ES-I3 (cell line): Measurements from ENCODE around the gene ZAP70.
"Not testable (repeated sequence)": the region's sequence is repeated elsewhere in the genome, so short reads cannot be mapped to it uniquely, and the experiment has no call there.

Source experiments
- H3K36me3 ChIP-seq: 2 replicates; pipeline ENCODE4 v1.6.1; 2013; ENCODE audit warnings: mild to moderate bottlenecking, low read length, control low read depth, moderate library complexity; ENCODE audit not compliant: insufficient read depth
- H3K4me1 ChIP-seq: 2 replicates; pipeline ENCODE4 v1.6.1; 2013; ENCODE audit warnings: mild to moderate bottlenecking, control low read depth, low read length; ENCODE audit not compliant: insufficient read depth
- H3K9ac ChIP-seq: 2 replicates; pipeline ENCODE4 v1.6.1; 2013; ENCODE audit warnings: low read depth, mild to moderate bottlenecking, low read length, moderate library complexity
- H3K9me3 ChIP-seq: 2 replicates; pipeline ENCODE4 v1.6.1; 2013; ENCODE audit warnings: mild to moderate bottlenecking, low read length, moderate library complexity; ENCODE audit not compliant: control insufficient read depth, insufficient read depth

ZAP70 gene

DNA sequence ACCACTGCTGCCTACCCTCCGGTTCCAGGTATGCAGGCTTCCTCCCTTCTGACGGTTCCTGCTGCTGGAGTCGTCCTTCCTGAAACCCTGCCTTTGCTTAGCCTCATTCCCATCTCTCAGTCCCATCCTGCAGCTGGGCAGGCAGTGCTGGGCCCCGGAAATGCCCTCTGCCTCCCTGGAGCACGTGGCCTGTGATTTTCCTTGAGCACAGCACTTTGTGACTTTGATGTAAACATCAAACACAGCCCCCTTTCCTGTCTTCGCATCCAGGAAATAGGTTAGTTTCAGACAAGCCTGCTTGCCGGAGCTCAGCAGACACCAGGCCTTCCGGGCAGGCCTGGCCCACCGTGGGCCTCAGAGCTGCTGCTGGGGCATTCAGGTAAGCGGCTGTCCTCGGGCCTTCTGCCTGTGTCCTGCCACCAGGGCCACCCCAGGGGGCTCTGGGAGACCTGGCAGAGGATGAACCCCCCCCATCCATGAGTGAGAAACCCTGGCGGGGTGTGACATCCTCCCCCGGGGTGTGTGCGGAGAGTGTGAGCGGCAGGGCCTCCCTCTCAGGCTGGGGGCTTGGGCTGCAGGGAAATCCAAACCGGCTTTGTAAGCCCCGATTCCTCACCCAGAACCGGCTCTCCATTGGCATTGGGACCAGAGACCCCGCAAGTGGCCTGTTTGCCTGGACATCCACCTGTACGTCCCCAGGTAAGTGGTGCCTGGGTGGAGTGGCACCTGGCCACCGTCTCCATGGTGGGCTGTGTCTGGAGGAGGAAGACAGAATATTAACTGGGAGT lies at the start of gene ZAP70:
Gene ZAP70 (plus strand): TSS at position 281 of the 788 bp plus-strand sequence. CDS start 10,461 bp downstream, outside the sequence.
- H3K4me1 ChIP-seq: no peaks in the 10 kb centered on the region; the same call in 1 of the 2 replicates
- no peaks in the 10 kb centered on the region for H3K36me3 ChIP-seq
- no peak within 1 kb of the TSS for H3K9ac ChIP-seq
- no peaks in the 10 kb centered on the region for H3K9me3 ChIP-seq

DNA sequence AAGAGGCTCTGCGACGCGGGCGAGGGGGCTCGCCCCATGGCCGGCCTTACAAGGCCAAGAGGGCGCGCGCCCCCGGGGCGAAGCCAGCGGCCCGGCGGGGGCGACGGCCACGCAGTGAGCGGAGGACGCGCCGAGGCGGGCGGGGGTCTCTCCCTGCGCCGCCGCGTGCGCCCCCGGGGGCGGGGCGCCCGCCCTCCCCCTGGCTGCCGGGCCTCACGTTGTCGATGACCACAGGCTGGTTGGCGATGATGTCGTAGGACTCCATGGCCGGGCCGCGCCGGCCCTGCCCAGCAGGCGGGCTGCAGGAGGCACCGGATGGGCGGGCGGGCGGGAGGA lies 49.8 kb upstream of the ZAP70 start:
- peaks cover 9% of the 10 kb centered on the region for H3K4me1 ChIP-seq
- no peaks in the 10 kb centered on the region; the same call in 1 of the 2 replicates for H3K36me3 ChIP-seq
- H3K9me3 ChIP-seq: no peaks in the 10 kb centered on the region
- peak overlapping the region; percentile 86 for H3K9ac ChIP-seq

DNA sequence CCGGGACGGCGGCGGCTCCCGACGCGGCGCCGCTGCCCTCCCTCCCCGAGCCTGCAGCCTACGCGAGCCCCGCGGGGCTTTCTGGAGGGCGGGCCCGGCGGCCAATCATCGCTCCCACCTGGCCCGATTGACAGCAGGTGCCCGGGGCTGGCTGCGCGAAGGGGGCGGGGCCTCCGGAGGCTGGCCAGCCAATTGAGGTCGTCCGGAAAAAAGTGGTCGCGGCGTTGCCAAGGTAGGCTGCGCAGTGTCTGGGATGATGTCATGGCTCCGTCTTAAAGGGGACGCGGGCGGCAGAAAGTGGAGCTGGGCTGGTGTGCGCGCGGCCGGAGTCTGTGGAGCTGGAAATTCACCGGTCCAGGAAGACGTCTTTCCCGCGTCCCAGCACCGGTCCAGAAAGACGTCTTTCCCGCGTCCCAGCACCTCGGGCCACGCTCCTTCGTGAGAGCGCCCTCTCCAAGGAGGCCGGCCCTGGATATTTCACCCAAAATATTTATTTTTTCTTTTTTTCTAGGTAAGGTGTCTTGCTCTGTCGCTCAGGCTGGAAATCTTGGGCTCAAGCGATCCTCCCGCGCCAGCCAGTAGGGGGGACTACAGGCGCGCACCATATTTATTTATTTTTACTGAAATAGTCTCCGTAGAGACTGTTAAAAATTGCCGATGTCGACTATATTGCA lies 49.3 kb upstream of the ZAP70 start, which contains the start of gene ACTR1B:
Gene ACTR1B (minus strand): TSS at position 83 of the 674 bp plus-strand sequence. CDS start 154 bp downstream, outside the sequence.
- Histone ChIP-seq H3K4me1 (peaks cover 9% of the 10 kb centered on the region), H3K36me3 (no peaks in the 10 kb centered on the region; the same call in 1 of the 2 replicates), H3K9me3 (no peaks in the 10 kb centered on the region), H3K9ac (peak within 1 kb of the TSS; percentile 86)

GRCh38 chr2:97664636-97664970 lies 48.8 kb upstream of the ZAP70 start:
- peaks cover 9% of the 10 kb centered on the region for H3K4me1 ChIP-seq
- no peaks in the 10 kb centered on the region for H3K9me3 ChIP-seq
- peak overlapping the region; percentile 86 for H3K9ac ChIP-seq
- no peaks in the 10 kb centered on the region; the same call in 1 of the 2 replicates for H3K36me3 ChIP-seq

- Histone ChIP-seq H3K9me3 (no peaks in the 10 kb centered on the region), H3K9ac (no peak within 1 kb of the TSS), H3K4me1 (peaks cover under 1% of the 10 kb centered on the region; the same call in 1 of the 2 replicates), H3K36me3 (no peaks in the 10 kb centered on the region)
Measured at GRCh38 chr2:97669448-97669847, 43.9 kb upstream of the ZAP70 start, which contains the start of gene C2orf92. Gene C2orf92, plus strand, starts transcription at chr2:97669713. Its CDS starts 76 bp downstream, at chr2:97669789.

DNA sequence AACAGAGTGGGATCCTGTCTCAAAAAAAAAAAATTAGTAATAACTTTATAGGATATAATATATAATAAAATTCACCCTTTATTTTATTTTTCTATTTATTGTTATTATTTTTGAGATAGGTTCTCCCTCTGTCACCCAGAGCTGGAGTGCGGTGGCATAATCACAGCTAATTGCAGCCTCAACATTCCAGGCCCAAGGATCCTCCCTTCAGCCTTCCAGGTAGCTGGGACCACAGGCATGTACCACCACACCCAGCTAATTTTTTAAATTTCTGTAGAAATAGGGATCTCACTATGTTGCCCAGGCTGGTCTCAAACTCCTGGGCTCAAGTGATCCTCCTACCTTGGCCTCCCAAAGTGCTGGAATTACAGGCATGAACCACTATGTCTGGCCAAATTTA lies 42.9 kb upstream of the ZAP70 start:
- no peaks in the 10 kb centered on the region for H3K36me3 ChIP-seq
- H3K9ac ChIP-seq: no peak overlapping the region
- H3K4me1 ChIP-seq: peaks cover 11% of the 10 kb centered on the region; the same call in 1 of the 2 replicates
- H3K9me3 ChIP-seq: no peaks in the 10 kb centered on the region

- H3K9me3 ChIP-seq: no peaks in the 10 kb centered on the region
- H3K9ac ChIP-seq: no peak overlapping the region
- H3K36me3 ChIP-seq: no peaks in the 10 kb centered on the region
- H3K4me1 ChIP-seq: peaks cover 17% of the 10 kb centered on the region; the same call in 1 of the 2 replicates
Measured at GRCh38 chr2:97671526-97671925, 41.9 kb upstream of the ZAP70 start.

DNA sequence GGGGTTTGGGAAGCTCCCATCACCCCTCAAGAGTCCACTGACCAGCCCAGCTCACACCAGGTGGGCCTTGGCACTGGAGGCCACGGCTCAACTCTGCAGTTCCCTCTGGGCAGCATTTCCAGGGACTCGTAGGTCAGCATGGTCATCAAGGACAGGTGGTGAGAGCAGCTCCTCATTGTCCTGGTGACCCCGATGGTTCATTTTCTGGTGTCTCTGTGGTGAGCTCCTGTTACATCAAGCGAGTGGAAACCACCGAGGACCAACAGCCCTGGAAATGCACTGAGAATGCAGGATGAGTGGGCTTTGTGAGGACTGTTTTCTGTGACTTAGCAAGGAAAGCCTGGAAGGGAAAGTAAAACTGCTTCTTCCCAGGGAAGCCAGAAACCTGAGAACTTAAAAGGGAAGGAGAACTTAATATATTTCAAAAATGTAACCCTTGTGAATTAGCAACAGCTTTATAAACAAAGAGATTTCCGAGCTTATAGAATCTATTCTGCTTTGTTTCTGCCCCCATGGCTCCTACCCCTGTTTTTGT lies 40.7 kb upstream of the ZAP70 start:
- H3K9me3 ChIP-seq, H3K9ac ChIP-seq, H3K36me3 ChIP-seq: not testable (repeated sequence)
- H3K4me1 ChIP-seq: peaks cover 17% of the 10 kb centered on the region; the same call in 1 of the 2 replicates

GRCh38 chr2:97673182-97673914 lies 40.0 kb upstream of the ZAP70 start:
- H3K9ac ChIP-seq: no peak overlapping the region
- H3K4me1 ChIP-seq: peaks cover 17% of the 10 kb centered on the region; the same call in 1 of the 2 replicates
- no peaks in the 10 kb centered on the region for H3K36me3 ChIP-seq
- no peaks in the 10 kb centered on the region for H3K9me3 ChIP-seq

GRCh38 chr2:97673915-97674283 lies 39.5 kb upstream of the ZAP70 start:
- no peaks in the 10 kb centered on the region for H3K36me3 ChIP-seq
- no peaks in the 10 kb centered on the region for H3K9me3 ChIP-seq
- peaks cover 17% of the 10 kb centered on the region; the same call in 1 of the 2 replicates for H3K4me1 ChIP-seq
- H3K9ac ChIP-seq: no peak overlapping the region

DNA sequence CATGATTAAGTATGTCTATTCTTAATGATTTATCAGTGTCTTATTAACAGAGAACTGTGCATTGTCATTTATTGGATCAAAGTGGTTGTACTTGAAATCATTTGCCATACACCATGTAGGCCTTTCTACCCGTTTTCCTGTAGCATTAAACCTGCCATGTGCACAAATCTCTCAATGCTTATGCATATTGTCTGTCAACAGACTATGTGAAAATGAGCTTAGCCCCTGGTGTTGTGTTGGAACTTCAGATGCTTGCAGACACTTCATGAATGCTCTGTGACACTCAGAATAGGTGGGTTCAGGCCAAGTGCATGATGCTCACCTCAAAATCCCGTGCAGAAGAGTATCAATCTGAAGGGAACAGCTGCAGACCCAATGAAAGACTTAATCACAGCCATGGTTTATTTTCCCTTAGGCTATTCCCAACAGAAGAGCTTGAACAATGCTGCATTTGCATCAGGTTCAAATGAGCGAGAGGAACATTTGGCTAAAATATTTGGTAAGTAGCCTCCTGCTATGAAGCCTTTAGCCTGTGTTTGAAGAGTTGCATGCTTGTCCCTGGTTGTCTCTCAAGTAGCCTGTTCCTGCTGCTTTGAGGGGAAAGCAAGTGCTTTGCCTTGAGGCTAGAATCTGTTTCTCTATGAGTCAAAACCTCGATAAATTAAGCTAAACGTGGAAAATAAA lies 37.8 kb upstream of the ZAP70 start:
- no peaks in the 10 kb centered on the region for H3K36me3 ChIP-seq
- H3K4me1 ChIP-seq: peaks cover 17% of the 10 kb centered on the region; the same call in 1 of the 2 replicates
- H3K9me3 ChIP-seq: no peaks in the 10 kb centered on the region
- H3K9ac ChIP-seq: no peak overlapping the region

GRCh38 chr2:97676620-97677019 lies 36.8 kb upstream of the ZAP70 start:
- peaks cover 17% of the 10 kb centered on the region; the same call in 1 of the 2 replicates for H3K4me1 ChIP-seq

DNA sequence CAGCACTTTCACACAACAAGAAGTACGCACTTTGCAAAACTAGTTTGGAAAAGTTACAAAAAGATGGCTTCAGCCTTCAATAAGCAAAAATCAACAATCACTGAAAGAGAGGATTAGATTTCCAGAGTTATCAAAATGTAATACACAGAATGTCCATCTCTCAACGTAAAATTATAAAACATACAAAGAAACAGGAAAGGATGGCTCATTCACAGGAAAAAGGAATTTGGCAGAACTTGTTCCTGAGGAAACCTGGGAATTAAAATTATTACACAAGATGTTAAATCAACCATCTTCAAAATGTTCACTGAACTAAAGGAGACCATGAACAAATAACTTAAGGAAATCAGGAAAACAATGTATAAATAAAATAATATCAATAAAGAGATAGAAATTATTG lies 35.9 kb upstream of the ZAP70 start:
- peaks cover 17% of the 10 kb centered on the region; the same call in 1 of the 2 replicates for H3K4me1 ChIP-seq

More at GRCh38 chr2:97676620-97677019, 36.8 kb upstream of the ZAP70 start:
- Histone ChIP-seq H3K9ac (no peak overlapping the region), H3K36me3 (no peaks in the 10 kb centered on the region), H3K9me3 (no peaks in the 10 kb centered on the region)

More for the DNA sequence above, 35.9 kb upstream of the ZAP70 start:
- Histone ChIP-seq H3K9me3 (no peaks in the 10 kb centered on the region), H3K36me3 (no peaks in the 10 kb centered on the region), H3K9ac (no peak overlapping the region)
